Vagina (tissue), 2 donors: Measurements from ENCODE around the gene AHSP. TPM values are rescaled to one million over a fixed set of nuclear protein-coding genes. Genes with fewer than 3 reads are reported as not detected.
A peak's percentile ranks its signal among the peaks of the same experiment; 100 is the strongest.

Source experiments
- DNase-seq, 2 donors: peaks; one replicate each; pipeline ENCODE4 v3.0.0-alpha.2; 2017; ENCODE audit errors: extremely low spot score in 2 of 2
- H3K27ac ChIP-seq: fragments of 200-600 bp; sonication (generic); one replicate; pipeline ENCODE4 v1.5.1; 2019
- H3K27me3 ChIP-seq: fragments of 200-600 bp; sonication (generic); one replicate; pipeline ENCODE4 v1.5.1; 2019
- H3K36me3 ChIP-seq, 2 donors: fragments of 200-600 bp; sonication (generic); one replicate each; pipeline ENCODE4 v1.5.1; 2017 to 2019
- H3K4me1 ChIP-seq: fragments of 200-600 bp; sonication (generic); one replicate; pipeline ENCODE4 v1.5.1; 2019
- H3K4me3 ChIP-seq, 2 donors: fragments of 200-600 bp; sonication (generic); 1 replicate in 1 of 2; 2 replicates in 1 of 2; pipeline ENCODE4 v1.5.1; 2016 to 2019
- H3K9me3 ChIP-seq: fragments of 200-600 bp; sonication (generic); one replicate; pipeline ENCODE4 v1.5.1; 2019
- CTCF ChIP-seq, 3 experiments: fragments of 450-650 bp in 2 of 3; fragments of 200-600 bp in 1 of 3; sonication (generic) in 1 of 3; IDR thresholded peaks; one replicate each; pipeline ENCODE4 v1.5.1; 2017 to 2019; ENCODE audit warnings: antibody characterized with exemption in 3 of 3, mild to moderate bottlenecking in 2 of 3, moderate library complexity in 2 of 3
- POLR2A ChIP-seq, 2 donors: fragments of 450-650 bp; IDR thresholded peaks; one replicate each; pipeline ENCODE4 v1.6.1; 2017; ENCODE audit warnings: antibody characterized with exemption in 2 of 2, mild to moderate bottlenecking in 2 of 2, moderate library complexity in 2 of 2
- POLR2AphosphoS5 ChIP-seq, 2 donors: sonication (generic); formaldehyde crosslinking; IDR thresholded peaks; one replicate each; pipeline ENCODE4 v1.9.0; 2017; ENCODE audit warnings: antibody characterized with exemption in 2 of 2, mild to moderate bottlenecking in 2 of 2, low read depth in 1 of 2; ENCODE audit not compliant: insufficient read depth in 1 of 2
- intact Hi-C: fragments of 100-400 bp; cut with DNase I; formaldehyde crosslinking; loops from one replicate; pipeline ENCODE4 v1.15.1; 2023
- total RNA-seq: library from RNA; depleted of rRNA; stranded (reverse); fragments of >200 nt; gene quantifications from one replicate; pipeline ENCODE4 v1.2.3, GENCODE V29; 2016

Gene AHSP
- total RNA-seq, 1 donor from 2014 or later = not detected

GRCh38 chr16:31525113-31525512 is 2.6 kb upstream of the AHSP start:
- Histone ChIP-seq H3K27ac (no peak overlapping the region), H3K9me3 (no peaks in the 10 kb centered on the region), H3K36me3 (no peaks in the 10 kb centered on the region), H3K4me1 (peaks cover 8% of the 10 kb centered on the region), H3K4me3 (no peak overlapping the region), H3K27me3 (no peaks in the 10 kb centered on the region)
- no peak for DNase-seq
- TF ChIP-seq CTCF (IDR thresholded peaks at IDR 0.05) (no peak), POLR2A (IDR thresholded peaks at IDR 0.05) (no peak), POLR2AphosphoS5 (IDR thresholded peaks at IDR 0.05; ENCODE audit: insufficient read depth in 1 of 2, low read depth in 1 of 2) (no peak)
- intact Hi-C loops = no loop called here

- H3K9me3 ChIP-seq = no peaks in the 10 kb centered on the region
- H3K27me3 ChIP-seq = no peaks in the 10 kb centered on the region
- H3K27ac ChIP-seq = peak overlapping the region; percentile 67
- intact Hi-C loops = no loop called here
- no peak for DNase-seq
- no peak for TF ChIP-seq CTCF (IDR thresholded peaks at IDR 0.05)
- no peak for TF ChIP-seq POLR2AphosphoS5 (IDR thresholded peaks at IDR 0.05; ENCODE audit: insufficient read depth in 1 of 2, low read depth in 1 of 2)
- no peak for TF ChIP-seq POLR2A (IDR thresholded peaks at IDR 0.05)
- H3K4me1 ChIP-seq = peaks cover 9% of the 10 kb centered on the region
- no peaks in the 10 kb centered on the region for H3K36me3 ChIP-seq
- H3K4me3 ChIP-seq = peak overlapping the region; percentile 43
These were observed 915 bp downstream of the AHSP start for GRCh38 chr16:31528523-31529107.

GRCh38 chr16:31529108-31529936 is 1.6 kb downstream of the AHSP start:
- peak overlapping the region; percentile 67 for H3K27ac ChIP-seq
- DNase-seq = no peak
- peaks cover 9% of the 10 kb centered on the region for H3K4me1 ChIP-seq
- no peak for TF ChIP-seq CTCF (IDR thresholded peaks at IDR 0.05)
- no peak for TF ChIP-seq POLR2AphosphoS5 (IDR thresholded peaks at IDR 0.05; ENCODE audit: insufficient read depth in 1 of 2, low read depth in 1 of 2)
- no peak for TF ChIP-seq POLR2A (IDR thresholded peaks at IDR 0.05)
- H3K4me3 ChIP-seq = peak overlapping the region; percentile 43
- no peaks in the 10 kb centered on the region for H3K27me3 ChIP-seq
- intact Hi-C loops = no loop called here
- no peaks in the 10 kb centered on the region for H3K36me3 ChIP-seq
- no peaks in the 10 kb centered on the region for H3K9me3 ChIP-seq

GRCh38 chr16:31529937-31530312 is 2.2 kb downstream of the AHSP start:
- H3K27me3 ChIP-seq = no peaks in the 10 kb centered on the region
- H3K9me3 ChIP-seq = no peaks in the 10 kb centered on the region
- intact Hi-C loops = no loop called here
- H3K4me3 ChIP-seq = peak overlapping the region; percentile 43
- no peaks in the 10 kb centered on the region for H3K36me3 ChIP-seq
- no peak for DNase-seq
- TF ChIP-seq POLR2A (IDR thresholded peaks at IDR 0.05) = no peak
- TF ChIP-seq CTCF (IDR thresholded peaks at IDR 0.05) = no peak
- no peak for TF ChIP-seq POLR2AphosphoS5 (IDR thresholded peaks at IDR 0.05; ENCODE audit: insufficient read depth in 1 of 2, low read depth in 1 of 2)
- peaks cover 9% of the 10 kb centered on the region for H3K4me1 ChIP-seq
- H3K27ac ChIP-seq = peak overlapping the region; percentile 67

- Histone ChIP-seq H3K4me3 (no peak overlapping the region), H3K27me3 (no peaks in the 10 kb centered on the region), H3K27ac (no peak overlapping the region), H3K9me3 (no peaks in the 10 kb centered on the region), H3K4me1 (peaks cover 9% of the 10 kb centered on the region), H3K36me3 (no peaks in the 10 kb centered on the region)
- intact Hi-C loops = no loop called here
- DNase-seq = no peak
- TF ChIP-seq POLR2A (IDR thresholded peaks at IDR 0.05) (no peak), POLR2AphosphoS5 (IDR thresholded peaks at IDR 0.05; ENCODE audit: insufficient read depth in 1 of 2, low read depth in 1 of 2) (no peak), CTCF (IDR thresholded peaks at IDR 0.05) (no peak)
These were observed 2.7 kb downstream of the AHSP start for GRCh38 chr16:31530405-31530804.
